TTC549 (cell line): ENCODE data around the gene HIRA.
"Not testable (repeated sequence)": the region's sequence is repeated elsewhere in the genome, so short reads cannot be mapped to it uniquely, and the experiment has no call there.

ENCODE experiments used
- FAIRE-seq: peaks from 2 replicates; lab custom pipeline; 2012; peaks lifted over from hg19 to GRCh38; lab: Jason Lieb, UNC

Gene HIRA

DNA sequence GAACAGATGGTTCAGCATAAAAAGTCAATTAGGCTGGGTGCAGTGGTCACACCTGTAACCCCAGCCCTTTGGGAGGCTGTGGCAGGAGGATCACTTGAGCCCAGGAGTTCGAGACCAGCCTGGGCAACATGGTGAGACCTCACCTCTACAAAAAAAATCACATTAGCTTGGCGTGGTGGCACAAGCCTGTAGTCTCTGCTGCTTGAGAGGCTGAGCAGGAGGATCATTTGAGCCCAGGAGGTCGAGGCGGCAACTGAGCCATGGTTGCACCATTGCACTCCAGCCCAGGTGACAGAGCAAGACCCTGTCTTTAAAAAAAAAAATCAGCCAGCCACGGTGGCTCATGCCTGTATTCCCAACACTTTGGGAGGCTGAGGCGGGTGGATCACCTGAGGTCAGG is 108.1 kb downstream of the HIRA start:
- FAIRE-seq = not testable (repeated sequence)

GRCh38 chr22:19321757-19322156 is 109.8 kb downstream of the HIRA start:
- FAIRE-seq = no peak

DNA sequence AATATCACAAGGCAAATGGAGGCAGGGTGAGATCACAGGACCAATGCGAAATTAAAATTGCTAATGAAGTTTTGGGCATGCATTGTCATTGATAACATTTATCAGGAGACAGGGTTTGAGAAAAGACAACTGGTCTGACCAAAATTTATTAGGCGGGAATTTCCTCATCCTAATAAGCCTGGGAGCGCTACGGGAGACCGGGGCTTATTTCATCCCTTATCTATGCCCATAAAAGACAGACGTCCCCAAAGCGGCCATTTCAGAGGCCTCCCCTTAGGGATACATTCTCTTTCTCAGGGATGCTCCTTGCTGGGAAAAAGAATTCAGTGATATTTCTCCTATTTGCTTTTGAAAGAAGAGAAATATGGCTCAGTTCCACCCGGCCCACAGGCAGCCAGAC is 111.4 kb downstream of the HIRA start:
- FAIRE-seq = not testable (repeated sequence)

- FAIRE-seq = no peak
Measured at GRCh38 chr22:19319281-19319680, 112.3 kb downstream of the HIRA start.

DNA sequence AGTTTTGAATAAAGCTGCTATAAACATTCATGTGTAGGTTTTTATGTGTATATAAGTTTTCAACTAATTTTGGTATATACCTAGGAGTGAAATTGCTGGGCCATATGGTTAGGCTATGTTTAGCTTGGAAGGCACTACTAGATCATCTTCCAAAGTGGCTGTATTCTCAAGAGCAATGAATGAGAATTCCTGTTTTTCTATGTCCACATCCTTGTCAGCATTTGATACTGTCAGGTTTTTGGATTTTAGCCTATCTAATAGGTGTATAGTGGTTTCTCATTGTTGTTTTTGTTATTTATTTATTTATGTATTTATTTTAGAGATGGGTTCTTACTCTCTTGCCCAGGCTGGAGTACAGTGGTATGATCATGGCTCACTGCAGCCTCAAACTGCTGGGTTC is 113.7 kb downstream of the HIRA start:
- FAIRE-seq = no peak

DNA sequence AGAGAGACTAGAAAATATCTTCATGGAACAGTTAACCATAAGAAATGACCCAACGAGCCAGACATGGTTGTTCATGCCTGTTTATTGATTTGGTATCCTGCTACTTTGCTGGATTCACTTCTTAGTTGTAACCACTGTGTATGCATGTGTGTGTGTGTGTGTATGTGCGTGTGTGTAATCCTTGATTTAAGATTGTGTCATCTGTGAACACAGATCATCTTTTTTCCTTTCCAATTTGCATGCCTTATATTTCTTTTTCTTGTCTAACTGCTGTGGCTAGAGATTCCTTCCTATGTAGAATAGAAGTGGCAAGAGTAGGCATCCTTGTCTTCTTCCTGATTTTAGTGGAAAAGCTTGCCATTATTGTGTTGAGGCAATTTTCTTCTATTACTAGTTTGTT is 123.7 kb downstream of the HIRA start:
- FAIRE-seq = no peak

DNA sequence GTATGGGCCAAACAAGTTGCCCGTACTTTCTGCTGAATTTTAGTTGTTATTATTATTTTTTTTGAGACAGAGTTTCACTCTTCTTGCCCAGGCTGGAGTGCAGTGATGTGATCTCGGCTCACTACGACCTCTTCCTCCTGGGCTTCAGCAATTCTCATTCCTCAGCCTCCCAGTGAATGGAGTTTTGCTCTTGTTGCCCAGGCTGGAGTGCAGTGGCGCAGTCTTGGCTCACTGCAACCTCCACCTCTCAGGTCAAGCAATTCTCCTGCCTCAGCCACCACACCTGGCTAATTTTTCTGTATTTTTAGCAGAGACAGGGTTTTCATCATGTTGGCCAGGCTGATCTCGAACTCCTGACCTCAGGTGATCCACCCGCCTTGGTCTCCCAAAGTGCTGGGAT is 125.0 kb downstream of the HIRA start:
- FAIRE-seq = not testable (repeated sequence)

DNA sequence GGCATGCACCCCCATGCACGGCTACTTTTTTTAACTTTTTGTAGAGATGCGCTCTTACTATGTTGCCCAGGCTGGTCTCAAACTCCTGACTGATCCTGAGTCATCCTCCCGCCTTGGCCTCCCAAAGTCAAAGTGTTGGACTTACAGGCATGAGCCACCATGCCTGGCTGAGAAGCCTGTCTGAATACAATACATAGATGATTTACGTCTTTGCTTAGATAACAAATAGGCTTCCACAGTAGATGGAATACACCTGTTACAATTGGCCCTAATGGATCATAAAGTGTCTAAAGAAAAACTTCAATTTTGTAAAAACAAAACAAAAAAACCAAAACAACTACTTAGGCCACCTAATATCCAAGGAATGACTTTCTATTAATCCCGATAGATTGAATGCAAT is 127.0 kb downstream of the HIRA start:
- FAIRE-seq = no peak

DNA sequence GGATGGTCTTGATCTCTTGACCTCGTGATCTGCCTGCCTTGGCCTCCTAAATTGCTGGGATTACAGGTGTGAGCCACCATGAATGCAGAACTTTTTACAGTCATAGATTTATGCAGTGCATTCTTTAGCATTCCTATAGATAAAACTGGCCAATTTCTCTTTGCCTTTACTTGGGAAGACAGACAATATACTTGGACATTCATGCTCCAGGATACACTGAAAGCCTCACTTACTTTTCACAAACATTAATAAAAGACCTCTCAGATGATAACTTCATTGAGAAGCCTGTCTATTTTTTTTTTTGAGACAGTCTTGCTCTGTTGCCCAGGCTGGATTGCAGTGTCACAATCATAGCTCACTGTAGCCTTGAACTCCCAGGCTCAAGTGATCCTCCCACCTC is 127.7 kb downstream of the HIRA start:
- FAIRE-seq = no peak

DNA sequence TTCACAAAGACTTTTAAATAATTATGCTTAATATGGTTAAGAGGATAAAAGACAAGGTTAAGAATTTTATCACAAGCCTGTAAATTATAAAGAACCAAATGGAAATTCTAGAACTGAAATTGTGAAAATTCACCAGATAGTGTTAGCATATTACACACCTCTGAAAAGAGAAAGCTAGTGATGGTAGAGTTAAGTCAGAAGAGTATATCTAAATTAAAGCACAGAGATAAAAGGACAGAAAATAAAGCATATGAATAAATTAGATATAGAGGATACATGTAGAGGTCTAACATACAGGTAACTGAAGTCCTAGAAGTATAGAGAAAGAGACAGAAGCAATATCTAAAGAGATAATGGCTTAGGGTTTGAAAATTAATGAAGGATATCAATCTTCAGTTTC is 135.8 kb downstream of the HIRA start:
- FAIRE-seq = no peak

- no peak for FAIRE-seq
Measured at GRCh38 chr22:19292458-19293230, 138.9 kb downstream of the HIRA start.

DNA sequence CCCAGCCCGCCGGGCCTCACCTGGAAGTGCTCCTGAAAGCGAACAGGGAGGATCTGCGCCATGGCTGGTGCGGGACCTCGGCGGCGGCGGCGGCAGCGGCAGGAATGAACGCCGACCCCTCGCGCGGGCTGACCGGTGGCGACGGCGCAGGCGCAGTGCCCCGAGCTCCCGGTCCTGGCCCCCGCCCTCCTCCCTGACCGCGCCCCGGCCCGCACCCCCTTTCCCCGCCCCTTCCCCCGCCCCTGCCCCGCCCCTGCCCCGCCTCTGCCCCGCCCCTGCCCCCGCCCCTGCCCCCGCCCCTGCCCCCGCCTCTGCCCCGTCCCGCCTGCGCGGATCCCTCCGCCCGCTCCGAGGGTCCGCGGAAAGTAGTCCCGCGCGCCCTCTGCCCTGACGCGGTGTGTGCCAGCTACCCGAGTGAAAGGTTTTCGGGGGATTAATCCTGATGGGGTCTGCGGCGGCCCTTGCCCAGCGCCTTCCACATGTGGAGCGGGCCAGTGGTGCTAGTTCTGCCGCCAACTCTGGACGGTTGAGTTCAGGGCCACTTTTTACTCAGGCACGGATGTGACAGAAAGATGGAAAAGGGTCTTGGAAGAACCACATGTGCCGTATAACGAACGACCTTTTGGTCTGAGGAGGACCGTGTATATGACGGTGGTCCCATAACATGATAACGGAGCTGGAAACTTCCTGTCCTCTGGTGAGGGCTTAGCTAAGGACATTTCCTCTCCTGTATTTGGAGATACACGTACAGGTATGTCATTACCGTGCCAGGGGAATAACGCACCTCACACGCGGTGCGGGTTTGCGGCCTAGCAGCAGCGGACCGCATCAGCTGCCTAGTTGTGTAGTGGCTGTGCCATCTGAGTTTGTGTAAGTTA is 139.7 kb downstream of the HIRA start, which contains the start of gene CLTCL1:
Gene CLTCL1, minus strand, starts transcription at position 140 of the 878 bp plus-strand sequence. Its CDS starts 78 bp downstream, at position 62.
- FAIRE-seq = no peak

GRCh38 chr22:19291218-19291579 is 140.3 kb downstream of the HIRA start:
- no peak for FAIRE-seq

- FAIRE-seq = no peak
Measured at GRCh38 chr22:19290400-19291217, 140.9 kb downstream of the HIRA start.

DNA sequence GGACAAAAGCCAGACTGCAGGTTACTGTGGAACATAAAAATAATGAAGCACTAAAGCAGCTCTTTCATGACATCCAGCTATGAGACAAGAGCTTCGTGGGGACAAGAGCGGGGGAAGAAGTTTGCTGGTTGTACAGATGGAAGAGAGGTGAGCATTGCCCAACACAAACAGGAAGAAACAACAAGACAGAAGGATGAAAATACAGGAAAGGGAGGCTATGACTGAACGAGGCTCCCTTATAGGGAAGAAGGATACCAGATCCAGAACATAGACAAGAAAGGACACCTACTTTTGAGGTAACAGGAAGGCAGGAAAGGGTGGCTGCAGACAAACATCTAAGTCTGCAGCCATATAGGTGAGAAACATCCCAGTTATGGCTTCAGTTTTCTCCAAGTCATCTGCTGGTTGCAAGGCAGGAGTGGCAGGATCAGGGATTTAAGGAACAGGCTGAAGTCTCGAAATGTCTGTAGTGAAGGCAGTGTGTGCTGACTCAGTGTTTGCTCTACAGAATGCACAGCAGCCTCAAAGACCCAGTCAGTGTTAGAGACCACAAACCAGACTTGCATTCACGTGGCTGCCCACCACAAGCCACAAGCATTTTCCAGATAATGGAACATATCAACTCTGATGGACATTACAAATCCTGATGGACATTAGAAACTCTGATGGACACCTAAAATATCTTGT is 141.9 kb downstream of the HIRA start:
- FAIRE-seq = no peak

DNA sequence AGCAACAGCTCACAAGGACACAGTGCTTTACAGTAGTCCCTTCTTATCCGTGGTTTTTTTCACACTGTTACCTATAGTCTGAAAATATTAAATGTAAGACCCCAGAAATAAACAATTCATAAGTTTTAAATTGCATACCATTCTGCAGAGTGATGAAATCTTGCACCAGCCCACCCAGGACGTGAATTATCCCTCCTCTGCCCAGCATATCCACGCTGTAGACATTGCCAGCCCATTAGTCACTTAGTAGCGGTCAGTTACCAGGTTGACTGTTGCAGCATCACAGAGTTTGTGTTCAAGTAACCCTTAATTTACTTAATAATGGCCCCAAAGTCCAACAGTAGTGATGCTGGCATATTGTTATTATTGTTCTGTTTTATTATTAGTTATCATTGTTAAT is 143.6 kb downstream of the HIRA start:
- FAIRE-seq = no peak

DNA sequence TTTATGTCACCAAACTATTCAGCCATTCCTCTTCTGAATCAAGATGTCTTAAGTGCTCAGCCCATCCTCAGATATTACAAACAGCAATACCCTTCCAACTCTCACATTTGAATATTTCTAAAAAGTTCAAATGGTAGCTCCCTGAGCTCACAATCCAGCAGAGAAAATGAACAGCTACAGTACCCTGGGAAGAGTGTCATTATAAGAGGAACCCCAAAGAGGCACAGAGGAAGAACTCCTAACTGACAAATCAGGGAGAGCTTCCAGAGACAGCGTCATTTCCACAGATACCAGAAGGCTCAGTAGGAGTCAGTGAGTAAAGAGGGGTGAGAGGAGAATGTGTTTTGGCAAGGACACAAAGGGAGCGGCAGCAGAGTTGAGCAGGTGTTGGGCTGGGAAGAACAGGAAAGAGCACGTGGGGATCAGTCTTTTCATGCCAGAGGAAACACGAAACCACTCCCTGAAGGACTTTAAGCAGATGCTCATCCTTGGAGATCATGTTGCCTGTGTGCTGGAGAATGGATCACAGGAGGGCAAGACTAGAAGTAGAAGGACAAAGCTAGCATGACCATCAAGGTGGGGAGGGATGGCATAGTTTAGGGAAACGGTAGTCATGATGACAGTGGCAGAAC is 144.3 kb downstream of the HIRA start:
- FAIRE-seq = no peak

DNA sequence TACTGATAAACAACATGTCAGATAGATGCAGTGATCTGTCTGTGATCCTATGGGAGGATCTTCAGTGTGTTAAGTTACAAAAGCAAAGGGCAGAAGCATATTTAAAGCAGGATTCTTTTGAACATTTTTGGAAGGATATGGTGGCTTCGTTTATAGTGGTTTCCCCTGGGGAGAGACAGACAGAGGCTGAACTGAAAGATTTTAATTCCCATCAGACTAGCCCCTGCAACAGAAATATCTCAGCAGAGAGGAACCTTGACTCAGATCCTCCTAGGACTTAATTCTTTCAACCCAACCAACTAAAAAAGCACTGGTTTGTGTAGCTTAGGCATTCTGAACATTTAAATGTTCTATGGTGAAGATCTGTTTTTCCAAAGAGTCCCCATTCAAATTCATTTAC is 145.7 kb downstream of the HIRA start:
- FAIRE-seq = no peak
